Stimulated activated CD8-positive, alpha-beta memory T cell treated with anti-CD3 and anti-CD28 coated beads, Interleukin-15, amount 100 ng/mL, for 48 hours (primary cell): Measurements from ENCODE around the gene LAMB2.

Experiments
- DNase-seq, 2 donors: peaks; one replicate each; pipeline ENCODE4 v3.0.0-alpha.2; 2020; ENCODE audit warnings: low read depth in 2 of 2

LAMB2 gene

DNA sequence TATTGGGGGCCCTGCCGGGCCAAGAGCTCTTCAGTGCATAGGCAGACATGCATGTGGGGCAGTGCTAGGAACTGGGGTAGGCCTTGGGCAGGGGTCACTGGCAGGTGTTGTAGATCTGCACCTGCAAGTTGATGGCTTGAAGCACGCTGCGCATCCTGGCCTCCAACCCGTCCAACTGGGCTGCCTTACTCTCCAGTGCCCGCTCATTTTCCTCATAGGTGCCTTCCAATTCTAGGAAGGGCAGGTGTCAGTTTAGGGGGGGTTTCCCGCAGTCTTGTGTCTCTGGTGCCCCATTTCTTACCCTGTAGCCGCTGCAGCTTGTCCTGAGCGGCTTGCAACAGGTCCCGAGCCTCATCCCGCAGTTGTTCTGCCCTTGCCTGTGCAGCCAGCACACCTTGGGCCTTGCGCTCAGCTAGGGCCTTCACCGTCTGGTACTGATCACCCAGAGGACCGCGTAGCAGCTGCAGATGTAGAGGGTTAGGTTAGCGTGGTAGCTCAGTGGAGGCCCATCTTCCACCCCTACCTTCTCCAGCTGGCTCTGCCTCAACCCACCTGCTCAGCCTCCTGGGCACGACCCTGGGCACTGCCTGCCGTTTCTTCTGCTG is 11.6 kb downstream of the LAMB2 start:
- DNase-seq = no peak

DNA sequence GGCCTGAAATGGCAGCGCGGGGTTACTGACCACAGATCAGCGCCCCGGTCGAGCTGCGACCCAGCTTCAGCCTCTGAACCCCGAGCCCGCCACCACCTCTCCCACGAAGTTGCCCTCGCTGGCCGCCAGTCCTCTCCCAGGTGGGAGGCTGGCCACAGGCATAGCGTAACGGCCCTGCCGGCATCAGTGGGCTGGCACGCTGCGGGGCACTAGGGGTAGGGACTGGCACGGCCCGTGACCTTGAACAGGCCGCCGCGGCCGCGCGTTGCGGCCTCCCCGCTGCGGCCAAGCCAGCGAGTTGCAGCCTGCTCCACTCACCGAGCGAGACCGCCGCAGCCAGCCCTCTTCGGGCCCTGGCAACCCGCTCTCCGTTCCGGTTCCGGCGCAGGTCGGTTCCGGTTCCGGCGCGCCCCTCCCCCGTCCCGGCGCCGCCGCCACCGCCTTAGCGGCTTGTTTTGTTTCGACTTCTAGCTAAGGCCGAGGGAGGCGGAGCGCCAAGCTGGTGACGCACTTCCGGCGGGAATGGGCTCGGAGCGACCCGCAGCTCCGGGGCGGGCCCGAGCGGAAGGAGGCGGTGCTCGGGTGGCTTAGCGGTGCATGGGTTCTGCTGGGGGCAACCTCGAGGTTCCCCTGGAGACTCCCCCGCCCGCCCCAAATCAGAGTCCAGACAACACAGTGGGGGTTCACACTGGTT is 12.3 kb downstream of the LAMB2 start, which contains the start of gene USP19:
USP19 (minus strand) TSS at position 386 of the 694 bp plus-strand sequence. CDS start 1,678 bp downstream, outside the sequence.
- peak; percentile 91 to 95 for DNase-seq

DNA sequence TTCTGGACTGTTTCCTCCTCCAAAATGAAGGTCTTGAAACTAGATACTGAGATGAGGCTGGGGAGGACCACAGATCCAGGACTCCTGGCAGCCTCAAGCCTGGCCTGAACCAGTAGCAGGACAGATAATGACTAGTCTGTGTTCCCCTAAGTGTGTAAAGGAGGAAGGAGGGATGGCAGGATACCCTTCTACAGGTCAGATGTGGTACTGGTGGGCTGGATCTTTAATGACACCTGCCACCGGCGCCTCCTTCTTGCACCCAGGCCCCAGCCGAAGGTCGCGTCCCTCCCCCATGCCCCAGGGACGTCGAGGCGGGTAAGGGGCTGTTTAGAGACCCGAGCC is 12.8 kb downstream of the LAMB2 start:
- no peak for DNase-seq

DNA sequence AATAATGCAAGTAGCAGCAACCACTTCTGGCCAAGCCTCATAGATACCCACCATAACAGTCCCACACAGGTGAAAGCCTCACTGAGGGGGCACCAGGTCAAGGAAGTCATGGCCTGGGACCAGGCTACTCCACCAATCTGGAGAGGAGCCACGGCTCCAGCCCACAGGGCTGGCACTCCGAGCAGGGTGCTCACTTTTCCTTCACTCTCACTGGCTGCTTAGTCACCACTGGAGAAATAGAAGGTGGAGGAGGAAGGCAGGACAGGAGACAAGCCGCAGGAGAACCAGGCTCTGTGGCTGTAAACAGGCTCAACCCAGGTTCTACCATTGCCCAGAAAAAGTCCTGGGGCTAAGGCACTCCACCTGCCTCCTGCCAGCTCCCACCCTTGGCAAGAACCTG is 13.4 kb downstream of the LAMB2 start:
- DNase-seq = no peak

DNA sequence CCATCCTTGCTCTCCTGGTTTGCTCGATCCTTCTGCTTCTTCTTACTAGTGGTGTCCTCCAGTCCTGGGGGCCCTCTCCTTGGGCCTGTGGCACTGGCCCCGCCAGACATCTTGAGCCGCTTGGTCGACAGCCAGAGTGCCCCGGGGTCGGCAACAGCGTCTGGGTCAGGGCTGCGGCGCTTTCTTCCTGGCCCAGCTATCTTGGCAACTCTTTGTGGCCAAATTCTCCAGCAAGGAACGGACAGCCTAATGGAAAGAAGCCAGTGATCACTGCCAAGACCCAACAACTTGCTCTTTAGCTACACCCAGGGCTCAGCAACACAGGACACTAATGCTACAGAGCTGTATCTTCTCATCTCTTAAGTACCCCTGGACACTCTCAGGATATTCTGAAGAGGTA is 13.8 kb downstream of the LAMB2 start:
- no peak for DNase-seq

DNA sequence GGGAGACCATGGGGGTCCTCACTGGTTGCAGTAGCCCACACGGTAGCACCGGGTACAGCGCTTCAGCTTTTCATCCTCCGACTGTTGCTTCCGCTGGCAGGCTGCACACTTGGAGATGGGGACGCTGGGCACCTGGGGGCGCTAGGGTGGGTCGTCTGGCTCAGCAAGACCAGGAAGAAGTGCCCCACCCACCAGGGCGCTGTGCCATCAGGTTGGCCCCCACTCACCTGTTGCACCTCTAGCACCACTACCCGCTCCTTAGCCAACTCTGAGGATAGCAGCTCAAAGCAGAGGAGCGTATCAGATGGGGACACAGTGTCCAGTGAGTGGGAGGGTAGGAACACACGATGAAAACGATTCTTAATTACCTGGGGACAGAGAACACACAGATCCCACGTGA is 20.6 kb downstream of the LAMB2 start:
- DNase-seq = no peak

DNA sequence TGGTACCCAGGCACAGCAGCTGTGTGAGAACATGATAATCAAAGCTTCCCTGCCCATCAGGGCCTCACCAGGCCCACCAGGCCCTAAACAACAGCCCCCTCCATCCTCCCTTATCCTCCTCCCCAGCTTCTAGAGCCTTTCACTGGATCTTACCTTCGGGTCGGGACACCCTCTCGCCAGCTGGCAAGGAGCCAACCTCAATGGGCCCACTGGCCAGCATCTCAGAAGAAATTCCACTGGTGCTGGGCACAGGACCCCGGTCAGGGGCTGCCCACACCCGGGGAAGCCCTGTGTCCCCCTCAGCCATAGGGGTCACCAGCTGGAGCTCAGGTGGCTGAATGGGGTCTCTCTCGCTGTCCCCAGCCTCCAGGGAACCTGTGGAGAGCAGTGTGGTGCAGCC is 21.5 kb downstream of the LAMB2 start:
- no peak for DNase-seq

DNA sequence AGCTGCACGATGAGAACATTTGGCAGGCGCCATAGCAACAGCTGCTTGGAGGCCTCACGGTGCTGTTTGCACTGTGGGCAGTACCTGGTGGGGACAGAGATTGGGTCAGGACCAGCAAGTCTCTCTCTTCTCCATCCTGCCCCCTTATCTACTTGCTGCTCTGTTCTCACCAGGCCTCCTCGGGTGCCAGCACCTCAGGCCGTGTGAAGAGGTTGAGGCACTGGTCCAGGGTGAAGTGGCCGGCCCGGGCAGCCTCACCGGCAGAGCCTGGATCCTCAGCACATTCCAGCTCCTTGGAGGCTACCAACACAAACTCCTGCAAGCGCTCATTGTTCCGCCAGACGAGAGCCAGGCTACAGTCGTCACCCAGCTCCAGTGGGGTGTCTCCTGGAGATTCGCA is 22.1 kb downstream of the LAMB2 start:
- DNase-seq = no peak

DNA sequence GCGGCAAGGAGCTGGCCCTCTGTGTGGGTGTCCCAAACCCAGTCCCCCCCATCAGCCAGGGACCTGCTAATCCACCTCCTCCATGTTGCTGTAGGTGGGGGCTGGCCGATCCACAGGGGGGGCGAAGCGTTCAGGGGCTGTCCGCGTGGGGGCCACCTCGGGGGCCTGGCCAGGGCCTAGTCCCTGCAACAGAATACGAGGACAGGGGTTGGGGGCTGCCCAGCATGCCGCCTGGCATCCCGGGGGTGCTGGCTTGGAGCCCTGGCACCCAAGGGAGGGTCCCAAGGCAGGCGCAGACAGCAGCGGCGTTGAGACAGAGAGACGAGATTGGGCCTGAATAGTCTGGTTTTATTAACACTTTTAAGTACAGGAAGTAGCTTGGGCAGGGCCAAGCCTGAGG is 24.5 kb downstream of the LAMB2 start:
- no peak for DNase-seq

DNA sequence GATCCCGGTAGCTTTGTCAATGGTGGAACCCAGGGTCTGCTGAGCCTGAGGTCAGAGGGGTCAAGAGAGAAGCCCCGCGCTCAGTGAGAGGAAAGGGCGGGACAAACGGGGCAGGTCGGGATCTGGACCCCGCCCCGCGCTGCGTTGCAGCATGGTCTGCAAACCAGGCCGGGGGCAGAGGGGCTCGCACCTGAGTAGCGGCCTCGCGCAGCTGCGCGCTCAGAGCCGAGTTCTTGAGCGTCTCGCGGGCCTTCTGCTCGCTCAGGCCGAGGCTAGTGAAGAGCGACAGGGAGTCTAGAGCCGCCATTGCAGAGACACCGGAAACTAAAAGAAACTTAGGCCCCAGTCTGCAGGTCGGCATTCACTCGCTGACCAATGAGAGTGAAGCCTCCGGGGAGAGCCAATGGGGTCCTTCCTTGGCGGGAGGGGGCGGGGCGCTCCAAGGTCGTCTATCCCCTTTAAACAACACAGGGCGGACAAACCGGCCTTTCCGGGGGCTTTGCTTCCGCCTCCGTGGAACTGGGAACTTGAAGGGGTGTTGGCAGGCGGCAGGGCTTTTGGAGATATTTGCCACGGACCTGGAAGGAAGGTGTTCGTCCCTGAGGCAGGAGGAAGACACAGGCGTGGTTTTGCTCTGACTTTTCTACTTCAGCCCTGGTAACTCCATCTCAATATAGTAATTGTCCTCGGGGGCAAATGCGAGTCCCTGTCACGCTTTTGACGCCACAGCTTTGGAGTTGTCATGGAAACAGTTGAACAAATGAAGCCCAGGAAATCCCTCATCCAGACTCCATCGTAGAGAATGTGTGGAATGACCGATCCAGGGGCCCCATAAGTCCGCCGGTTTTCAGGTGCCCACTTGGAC is 28.2 kb downstream of the LAMB2 start, which contains the start of gene QARS1:
QARS1 (minus strand) TSS at position 331 of the 865 bp plus-strand sequence; CDS start at position 307, 24 bp downstream.
- DNase-seq = peak; percentile 84 to 87

DNA sequence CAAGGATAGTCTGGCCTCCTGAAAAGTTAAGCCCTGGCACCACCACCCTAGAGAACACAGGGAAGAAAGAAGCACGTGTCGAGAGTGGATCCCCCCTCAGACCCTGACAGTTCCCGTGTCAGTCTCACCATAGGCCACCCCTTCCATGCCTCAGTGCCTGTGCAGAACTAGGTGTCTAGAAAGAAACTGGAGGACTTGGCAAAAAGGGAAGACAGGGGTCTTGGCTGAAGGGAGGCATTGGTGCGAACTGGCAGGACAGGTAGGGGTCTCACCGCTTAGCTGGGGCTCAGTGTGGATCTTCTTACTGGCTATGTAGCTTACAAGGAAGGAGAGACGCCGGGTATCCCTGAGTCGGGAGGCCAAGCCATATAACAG is 28.8 kb downstream of the LAMB2 start:
- DNase-seq = no peak

DNA sequence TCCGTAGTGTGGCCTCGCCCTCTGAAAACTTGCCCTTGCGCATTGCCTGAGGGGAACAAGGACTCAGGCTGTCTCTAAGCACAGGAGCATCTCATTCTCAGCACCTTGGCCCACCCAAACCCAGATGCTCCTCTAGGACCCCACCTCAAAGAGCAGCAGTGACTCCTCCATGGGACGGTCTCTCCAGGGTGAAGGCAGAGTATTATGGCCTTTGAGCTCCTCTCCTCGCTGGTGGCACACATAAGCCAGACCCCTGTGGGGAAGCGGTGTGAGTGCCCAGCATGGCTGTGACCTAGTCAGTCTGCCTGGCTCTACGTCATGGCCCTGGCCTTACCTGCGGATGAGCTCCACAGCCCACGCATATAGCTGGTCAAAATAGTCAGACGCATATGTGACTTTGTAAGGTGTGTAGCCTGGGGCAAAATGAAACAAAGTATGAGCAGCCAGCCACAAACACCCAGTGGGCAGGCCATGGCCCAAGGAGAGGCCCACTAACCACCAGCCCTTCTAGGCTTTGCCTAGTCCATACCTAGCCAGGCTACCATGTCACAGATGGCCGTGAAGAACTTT is 32.7 kb downstream of the LAMB2 start:
- no peak for DNase-seq

DNA sequence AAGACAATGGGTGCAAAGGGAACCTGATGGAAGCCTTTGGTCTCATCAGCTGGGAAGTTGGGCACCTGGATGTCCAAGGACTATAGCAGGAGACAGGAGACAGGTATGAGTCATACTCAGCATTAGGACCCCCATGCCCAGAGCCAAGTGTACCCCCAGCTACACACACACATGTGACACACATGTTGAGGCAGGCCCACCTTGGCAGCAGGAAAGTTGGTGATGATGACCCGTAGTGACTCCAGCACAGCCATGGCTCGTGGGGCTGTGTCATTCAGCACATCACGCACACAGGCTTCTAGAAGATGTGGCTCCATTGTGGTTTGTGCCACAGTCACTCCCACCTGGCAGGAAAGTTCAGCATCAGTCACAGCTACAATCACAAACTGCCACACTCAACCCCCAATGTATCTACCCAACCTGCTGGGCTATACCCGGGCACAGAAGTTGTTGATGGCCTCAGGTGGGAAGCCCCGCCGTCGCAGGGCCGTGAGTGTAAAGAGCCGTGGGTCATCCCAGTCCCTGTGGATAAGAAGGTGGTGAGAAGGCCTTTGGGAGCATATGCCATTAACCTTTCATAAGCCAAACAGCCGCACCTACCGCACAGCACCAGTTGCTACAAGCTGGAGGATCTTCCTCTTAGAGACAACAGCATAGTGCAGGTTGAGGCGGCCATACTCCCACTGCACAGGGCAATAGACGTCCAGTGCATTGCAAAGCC is 33.8 kb downstream of the LAMB2 start:
- DNase-seq = no peak

DNA sequence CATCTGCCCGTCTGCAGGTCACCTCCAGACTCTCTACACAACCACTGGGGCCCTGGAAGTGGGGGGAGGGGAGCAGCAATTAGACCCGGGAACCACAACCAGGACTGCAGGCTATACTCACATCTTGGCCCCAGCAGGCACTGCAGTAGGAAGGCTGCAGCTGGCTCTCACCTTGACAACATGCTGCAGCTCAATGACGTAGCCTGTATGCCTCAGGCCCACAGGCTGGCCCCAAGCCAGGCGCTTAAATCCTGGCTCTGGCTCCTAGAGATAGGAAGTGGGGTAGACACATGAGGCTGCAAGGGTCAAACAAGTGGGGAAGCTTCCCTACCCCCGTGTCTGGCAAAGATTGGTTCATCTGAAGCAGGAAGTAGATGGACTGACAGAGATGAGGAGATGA is 34.4 kb downstream of the LAMB2 start:
- no peak for DNase-seq

DNA sequence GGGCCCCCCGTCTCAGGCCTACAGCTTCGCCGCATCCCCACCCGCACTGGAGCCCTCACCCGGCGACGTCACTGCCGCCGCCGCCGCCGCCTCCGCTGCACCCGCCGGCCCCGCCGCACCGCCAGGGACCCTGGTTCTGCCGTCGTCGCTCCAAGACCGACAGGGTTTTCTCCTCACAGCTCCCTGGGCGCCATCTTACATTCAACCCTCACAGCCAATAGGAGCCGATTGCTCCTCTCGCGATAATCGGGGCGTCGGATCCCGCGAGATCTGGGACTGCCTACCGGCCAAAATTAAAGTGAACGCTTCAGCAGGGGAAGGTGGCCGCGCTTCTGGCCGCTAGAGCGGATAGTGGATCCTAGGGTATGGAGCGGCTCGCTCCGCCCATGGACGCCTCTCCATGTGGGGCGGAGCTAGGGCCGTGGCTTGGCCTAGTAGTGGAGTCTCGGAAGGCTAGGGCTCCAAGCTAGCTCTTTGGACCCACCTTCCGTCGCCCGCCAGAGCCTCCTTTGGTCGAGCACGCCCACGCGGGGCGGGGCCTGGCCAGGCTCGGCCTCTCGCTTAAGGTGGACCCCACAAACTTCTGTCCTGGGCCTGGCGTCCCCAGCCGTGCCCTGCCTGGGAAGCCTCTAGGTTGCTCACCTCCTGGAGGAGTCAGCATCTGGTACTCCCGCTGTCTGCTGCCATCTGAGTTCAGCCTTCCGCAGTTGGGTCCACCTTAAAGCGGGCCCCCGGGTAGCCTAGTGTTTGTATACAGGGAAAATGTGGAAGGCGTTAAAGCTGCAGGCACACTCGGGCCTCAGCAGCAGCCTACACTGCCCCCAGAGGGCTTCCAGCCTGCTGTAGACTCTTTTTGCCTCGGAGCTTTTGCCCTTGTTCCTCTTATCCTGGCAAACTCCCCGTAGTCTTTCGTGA is 38.7 kb downstream of the LAMB2 start, which contains the start of gene QRICH1:
QRICH1 (minus strand) TSS at position 219 of the 915 bp plus-strand sequence. CDS start 17,054 bp downstream, outside the sequence.
- DNase-seq = peak; percentile 87 to 91

DNA sequence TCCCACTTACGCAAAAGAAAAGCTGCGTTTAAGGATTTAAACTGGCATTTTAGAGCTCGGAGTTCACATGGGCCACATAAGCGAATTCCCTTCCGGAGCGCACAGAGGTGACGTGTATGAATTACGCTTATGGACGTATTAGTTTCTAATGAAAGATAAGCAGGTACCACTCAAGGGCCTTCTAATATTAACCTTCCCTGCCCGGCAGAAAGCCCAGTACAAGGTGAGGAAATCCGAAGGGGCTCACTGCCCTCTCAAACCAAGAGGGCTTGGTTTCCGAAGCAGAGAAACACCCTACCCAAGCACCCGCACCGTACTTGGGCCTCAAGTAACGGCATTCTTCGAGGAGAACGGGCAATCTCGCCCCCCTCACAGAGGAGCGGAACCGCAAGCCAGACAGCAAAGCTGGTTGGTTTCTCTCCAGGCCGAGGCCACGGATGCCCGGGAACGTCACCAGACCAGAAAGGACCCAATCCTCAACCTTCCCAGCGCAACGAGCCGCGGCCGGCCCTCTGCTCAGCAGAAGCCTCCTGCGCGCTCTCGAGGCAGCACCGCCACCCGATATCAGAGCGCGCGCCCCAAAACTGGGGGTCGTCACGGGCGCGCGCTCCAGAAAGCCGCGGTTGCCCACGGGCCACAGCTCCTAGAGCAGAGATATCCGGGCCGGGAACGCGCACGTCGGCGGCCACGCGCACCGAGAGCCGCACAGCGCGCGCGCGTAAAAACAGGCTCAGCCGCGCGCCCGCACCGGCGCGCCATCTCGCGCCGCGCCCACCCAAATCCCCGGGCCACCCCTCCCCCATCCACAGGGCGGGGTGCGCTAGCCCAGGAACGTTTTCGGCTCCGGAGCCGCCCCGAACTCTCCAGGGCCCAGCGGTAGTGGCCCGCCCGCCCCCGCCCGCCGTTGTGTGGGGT is 39.7 kb downstream of the LAMB2 start:
- peak; percentile 70 to 78 for DNase-seq

DNA sequence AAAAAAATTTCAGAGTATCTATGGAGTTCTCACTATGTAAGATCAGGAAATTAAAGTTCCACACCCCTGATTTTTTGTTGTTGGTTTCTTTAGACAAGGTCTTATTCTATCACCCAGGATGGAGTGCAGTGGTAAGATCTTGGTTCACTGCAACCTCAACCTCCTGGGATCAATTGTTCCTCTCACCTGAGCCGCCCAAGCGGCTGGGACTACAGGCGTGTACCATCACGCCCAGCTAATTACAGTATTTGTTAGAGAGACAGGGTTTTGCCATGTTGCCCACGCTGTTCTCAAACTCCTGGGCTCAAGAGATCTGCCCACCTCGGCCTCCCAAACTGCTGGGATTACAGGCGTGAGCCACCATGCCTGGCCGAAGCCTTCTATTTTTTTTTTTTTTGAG is 51.4 kb downstream of the LAMB2 start:
- DNase-seq = no peak

DNA sequence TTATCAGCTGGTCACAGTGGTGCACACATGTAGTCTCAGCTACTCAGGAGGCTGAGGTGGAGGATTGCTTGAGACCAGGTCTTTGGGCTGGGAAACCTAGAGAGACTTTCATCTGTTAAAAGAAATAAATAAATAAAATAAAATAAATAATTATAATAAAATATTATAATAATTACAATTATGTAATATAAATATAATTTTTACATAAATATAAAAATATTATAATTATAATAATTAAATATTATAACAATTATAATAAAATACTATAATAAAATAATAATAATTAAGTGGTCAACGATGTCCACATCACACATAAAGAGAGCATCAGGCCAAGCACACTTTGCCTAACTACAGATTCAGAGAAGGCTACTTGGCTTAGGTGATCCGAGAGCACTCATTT is 53.6 kb downstream of the LAMB2 start:
- no peak for DNase-seq

DNA sequence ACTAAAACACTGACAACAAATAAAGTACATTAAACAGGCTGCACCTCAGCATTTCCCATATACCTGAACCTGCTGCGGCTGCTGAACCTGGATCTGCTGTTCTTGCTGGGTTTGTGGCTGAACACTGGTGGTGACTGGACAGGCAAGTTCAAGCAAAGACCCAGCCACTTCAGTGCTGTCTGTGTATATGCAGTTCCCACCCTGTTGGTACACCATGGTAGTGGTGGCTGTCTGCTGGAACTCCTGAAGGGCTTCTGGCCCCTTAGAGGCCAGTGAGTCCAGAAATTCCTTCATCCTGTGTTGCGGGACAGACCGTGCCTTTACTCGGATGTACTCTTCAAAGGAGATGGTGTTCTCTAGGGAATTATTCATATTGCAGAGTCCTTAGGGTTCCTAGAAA is 56.2 kb downstream of the LAMB2 start:
- no peak for DNase-seq
